Activated T-helper 1 cell treated with anti-CD3 and anti-CD28 coated beads, Interleukin-2, amount 50 U/mL, for 16 hours (primary cell): Measurements from ENCODE around the gene TBC1D2.
A peak's percentile ranks its signal among the peaks of the same experiment; 100 is the strongest.
"Not testable (repeated sequence)": the region's sequence is repeated elsewhere in the genome, so short reads cannot be mapped to it uniquely, and the experiment has no call there.

Experiments used
- DNase-seq, 2 donors: peaks; one replicate each; pipeline ENCODE4 v3.0.0-alpha.2; 2020; ENCODE audit warnings: low read depth in 1 of 2, low spot score in 1 of 2

TBC1D2 gene, protein sequence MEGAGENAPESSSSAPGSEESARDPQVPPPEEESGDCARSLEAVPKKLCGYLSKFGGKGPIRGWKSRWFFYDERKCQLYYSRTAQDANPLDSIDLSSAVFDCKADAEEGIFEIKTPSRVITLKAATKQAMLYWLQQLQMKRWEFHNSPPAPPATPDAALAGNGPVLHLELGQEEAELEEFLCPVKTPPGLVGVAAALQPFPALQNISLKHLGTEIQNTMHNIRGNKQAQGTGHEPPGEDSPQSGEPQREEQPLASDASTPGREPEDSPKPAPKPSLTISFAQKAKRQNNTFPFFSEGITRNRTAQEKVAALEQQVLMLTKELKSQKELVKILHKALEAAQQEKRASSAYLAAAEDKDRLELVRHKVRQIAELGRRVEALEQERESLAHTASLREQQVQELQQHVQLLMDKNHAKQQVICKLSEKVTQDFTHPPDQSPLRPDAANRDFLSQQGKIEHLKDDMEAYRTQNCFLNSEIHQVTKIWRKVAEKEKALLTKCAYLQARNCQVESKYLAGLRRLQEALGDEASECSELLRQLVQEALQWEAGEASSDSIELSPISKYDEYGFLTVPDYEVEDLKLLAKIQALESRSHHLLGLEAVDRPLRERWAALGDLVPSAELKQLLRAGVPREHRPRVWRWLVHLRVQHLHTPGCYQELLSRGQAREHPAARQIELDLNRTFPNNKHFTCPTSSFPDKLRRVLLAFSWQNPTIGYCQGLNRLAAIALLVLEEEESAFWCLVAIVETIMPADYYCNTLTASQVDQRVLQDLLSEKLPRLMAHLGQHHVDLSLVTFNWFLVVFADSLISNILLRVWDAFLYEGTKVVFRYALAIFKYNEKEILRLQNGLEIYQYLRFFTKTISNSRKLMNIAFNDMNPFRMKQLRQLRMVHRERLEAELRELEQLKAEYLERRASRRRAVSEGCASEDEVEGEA

DNA sequence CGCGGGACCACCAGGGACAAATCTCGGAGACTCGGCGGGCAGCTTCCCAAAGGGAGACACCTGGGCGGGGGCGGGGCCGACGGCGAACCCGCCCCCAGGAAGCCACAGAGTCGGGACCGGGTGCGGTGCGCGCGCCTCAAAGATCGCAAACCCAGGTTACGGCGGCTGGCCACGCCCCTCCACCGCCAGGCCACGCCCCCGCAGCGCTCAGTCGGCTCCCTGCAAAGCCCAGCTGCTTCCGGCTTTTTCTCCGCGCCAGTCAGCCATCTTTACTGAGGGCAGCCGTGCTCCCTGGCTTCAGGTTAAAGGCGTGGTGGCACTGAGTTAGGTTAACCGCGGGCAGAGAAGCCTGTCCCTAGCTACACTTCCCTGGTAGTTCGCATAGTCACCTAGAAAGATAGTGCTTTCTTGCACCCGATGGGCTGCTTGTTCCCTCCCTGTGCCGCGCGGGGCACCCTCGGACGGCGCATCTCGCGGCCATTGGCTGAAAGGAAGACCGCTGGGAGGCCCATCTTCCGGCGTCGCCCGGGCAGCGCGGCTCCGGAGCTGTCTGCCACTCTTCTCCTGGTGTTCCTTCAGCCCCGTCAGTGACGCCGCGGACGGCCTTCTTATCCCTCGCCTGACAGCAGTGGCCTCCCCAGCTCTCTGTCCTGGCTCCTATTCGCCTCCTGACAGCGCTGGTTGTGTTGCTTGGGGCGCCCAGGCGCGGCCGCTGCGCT, at the start of gene TBC1D2:
Gene TBC1D2, minus strand, starts transcription at position 72 of the 719 bp plus-strand sequence. CDS start 108 bp downstream, outside the sequence.
- DNase-seq, result peak; percentile 96 to 98

DNA sequence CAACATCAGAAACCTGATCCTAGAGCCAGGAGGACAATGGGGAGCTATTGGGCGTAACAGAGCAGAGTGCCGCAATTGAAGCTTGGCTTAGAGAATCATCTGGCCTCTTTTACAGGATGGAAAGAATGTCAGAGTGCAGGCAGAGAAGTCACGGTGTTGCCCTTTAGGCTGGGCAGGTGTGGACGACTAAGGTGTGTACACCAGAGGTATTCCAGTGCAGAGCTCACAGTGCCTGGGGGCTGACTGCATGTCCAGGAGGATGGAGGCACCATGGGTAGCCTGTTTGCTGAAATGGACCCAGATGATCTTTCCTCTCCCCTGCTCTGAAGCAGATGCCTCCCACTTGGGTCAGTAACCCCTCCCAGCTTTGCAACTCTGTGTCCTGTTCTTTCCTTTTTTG, 48.9 kb upstream of the TBC1D2 start:
- no peak for DNase-seq

DNA sequence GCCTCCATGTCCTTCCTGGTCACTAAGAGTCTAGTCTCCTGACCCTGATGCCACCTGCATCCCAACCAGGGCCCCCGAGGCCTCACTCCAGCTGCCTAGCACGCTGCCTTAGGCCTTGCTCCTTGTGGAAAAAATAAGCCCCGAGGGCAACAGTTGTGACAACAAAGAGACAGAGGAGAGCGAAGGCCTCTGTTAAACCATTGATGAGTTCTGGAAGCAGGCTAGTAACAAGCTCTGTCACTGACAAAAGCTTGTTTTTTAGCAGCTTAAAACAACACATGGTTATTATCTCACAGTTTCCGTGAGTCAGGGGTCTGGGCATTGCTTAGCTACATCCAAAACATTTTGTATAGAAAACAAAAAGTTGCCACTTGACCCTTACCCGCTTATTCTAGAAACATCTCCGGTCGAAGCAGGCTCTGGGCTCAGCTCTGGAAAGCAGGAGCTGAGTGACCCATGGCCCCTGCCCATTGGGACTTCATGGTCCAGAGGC, 48.2 kb upstream of the TBC1D2 start:
- no peak for DNase-seq

DNA sequence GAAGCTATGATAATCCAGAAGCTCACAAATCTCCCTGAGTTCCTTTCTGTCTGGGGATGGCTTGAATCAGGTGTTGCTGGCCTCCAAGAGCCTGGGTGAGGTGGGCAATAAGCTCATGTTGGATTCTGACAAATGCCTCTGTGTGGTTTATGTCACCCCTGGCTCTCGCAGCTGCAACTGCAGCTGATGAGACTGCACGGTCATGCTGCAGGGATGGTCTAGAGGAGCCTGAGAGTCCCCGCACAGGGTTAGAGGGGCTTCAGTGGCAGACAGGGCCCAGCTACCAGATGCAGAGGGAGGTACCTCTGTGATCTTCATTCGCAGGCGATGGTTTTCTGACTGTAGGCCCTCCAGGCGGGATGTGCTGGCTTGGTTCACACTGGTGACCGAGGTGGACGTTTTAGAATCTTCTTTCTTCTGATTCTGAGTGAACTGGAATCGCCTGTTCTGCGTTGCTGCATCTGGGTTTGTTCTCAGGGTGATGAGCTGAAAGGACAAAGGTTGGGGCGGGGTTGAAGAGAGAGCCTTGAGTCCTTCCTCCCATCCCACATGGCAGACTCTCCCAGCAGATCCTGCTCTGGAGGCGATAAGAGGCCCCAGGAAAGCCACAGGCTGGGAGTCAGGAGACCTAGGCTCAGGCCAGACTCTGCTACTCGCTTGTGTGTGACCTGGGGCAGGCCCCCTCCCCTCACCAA, 47.6 kb upstream of the TBC1D2 start:
- no peak for DNase-seq

DNA sequence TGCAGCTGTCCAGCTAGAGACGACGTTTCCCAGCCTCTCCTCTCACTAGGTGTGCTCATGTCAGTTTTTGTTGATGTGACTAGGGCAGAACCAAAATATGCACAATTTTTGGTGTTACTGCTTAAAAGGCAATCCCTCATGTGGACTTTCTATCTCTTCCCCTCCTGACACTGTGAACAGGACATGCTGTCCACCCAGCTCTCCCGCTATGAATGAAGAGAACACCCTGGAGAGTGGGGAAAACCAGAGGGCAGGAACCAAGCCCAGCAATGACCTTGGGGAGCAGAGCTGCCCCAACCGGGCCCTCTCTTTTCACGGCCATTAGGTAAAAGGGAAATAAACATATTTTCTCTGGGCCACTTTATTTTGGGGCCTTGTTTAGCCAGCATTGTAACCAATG, 46.7 kb upstream of the TBC1D2 start:
- DNase-seq, result no peak

DNA sequence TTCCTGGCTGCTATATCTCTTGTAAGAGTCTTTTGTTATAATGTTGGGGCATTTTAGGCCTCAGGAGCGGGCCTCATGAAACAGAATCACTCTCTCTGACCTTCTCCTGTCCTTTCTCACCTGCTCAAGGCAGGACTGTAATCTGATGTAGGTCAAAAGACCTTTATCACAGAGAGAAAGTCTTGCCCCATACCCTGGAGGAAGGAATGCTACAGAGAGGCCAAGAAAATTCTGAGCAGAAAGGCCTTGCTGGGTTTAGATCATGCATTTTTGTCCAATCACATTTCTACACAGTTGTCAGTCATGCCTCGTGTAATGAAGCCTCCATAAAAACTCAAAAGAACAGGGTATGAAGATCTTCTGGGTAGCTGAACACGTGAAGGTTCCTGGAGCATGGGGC, 45.2 kb upstream of the TBC1D2 start:
- DNase-seq, result no peak

DNA sequence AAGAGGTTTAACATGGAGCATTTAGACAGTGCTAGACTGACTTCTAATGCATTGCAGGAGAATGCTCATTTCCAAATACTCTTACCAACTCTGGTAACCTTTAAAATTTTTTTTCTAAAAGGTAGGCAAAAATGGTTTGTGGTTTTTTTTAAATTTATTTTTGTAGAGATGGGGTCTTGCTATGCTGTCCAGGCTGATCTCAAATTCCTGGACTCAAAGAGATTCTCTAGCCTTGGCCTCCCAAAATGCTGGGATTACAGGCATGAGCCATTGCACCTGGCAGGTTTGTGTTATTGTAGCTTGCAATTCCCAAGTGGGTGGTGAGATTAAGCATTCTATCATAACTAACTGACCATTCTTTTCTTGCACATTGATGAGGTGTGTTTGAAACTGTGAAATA, 43.0 kb upstream of the TBC1D2 start:
- DNase-seq, result no peak

DNA sequence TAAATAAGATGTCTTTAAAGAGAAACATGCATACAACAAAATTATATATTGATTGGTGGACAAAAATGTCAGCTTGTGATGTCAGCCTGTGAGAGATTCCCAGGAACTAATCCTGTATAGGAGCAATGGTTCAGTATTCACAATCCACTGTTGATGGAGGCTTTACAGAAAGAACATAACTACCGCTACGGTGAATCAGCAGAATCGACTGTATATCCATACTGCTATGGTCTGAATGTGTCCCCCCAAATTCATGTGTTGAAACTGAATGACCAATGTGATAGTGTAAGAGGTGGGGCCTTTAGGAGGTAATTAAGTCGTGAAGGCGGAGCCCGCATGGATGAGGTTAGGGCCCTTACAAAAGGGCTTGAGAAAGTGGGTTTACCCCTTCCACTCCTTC, 40.4 kb upstream of the TBC1D2 start:
- no peak for DNase-seq

DNA sequence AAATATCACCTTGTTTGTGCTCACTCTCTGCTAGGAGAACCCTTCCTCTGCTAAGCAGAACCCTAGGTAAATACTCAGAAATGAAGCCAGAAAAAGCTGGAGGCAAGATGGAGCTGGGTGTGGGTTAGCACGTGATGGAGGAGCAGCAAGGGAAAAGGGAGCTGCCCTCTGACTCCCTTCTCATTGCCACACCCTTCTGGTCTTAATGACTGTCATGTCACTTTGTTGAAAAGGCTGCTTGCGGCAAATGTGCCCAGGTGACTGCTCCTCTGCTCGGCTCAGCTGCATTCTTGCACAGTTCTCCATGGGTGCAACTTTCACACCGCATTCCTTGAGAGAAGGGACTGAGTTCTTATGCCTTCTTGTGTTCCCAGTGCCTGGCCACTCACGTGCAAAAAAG, 36.4 kb upstream of the TBC1D2 start:
- DNase-seq, result no peak

DNA sequence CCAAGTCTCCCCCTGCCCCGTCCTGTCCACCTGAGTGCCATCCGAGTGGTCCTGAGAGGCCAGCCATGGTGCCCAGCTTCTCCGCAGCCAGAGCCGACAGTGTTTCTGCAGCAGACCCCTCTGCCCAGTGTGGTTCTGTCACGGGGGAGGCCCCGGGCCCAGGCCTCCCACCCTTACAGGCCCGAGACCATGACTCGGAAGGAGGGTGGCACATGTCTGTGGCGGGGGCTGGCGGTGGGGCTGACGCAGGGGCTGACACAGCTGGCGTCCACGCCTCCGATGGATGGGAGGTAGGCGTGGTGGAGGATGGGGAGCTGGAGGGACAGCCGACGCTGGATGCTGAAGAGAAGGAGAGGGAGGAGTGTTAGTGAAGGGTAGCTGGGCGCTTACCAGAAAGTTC, 35.0 kb upstream of the TBC1D2 start:
- DNase-seq, result no peak

DNA sequence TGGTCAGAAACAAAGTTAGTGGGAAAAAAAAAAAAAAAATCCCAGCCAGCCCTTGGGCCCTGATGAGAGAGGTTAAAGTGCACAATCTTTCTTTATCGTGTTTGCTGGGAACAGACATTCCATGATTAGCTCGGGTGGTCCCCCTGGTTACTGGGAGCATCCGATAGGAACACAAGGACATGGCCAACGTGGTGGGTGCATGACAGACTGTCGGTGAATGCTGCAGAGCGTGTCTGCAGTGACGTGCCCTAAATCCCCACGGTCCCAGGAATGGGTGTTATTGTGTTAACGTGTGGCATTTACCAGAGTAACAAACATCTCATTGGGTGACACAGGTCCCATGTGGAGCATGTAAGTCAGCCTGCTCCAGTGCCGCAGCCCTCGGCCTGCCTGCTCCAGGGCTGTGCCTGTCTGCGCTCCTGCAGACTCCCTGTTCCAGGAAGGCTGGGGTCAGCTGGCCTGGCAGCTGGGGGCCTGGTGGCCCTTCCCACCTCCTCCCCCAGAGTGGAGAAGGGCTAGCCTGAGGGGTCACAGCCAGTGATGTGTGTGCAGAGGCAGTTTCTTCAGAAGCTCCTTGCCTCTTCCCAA, 34.3 kb upstream of the TBC1D2 start:
- no peak for DNase-seq

DNA sequence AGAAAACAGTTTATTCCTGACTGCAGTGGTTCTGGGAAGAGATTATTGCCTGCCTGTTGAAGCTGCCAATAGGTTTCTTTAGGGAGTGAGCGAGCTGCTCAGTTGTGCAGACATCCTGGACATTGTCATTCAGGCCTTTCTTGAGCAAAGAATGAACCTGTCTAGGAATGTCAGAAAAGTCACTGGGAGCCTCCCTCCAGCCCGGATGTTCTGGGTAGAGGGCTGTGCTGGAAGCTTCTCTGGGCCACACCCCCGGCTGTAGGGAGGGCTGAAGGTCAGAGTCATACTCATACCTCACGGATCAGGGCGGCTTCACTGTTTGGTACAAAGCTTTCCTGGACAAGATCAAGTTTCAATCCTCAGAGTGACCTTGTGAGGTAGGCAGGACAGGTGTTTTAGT, 33.4 kb upstream of the TBC1D2 start:
- DNase-seq, result no peak

DNA sequence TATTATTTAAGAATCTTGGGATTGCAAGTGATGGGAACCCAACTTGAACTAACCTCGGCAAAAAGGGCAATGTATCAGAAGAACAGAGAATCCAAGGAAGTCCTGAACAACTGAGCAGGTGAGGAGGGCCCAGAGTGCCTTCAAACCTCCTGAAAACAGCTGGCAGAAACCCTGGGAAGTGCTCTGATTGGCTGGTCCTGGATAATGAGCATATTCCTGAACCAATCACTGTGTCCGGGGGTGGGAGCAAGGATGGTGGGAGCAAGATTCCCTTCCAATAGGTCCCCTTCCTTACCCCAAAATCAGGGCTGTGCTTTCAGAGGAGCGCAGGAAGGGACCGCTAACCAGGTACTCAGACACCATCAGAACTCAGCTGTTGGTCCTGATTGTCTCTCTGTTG, 31.9 kb upstream of the TBC1D2 start:
- DNase-seq, result no peak

DNA sequence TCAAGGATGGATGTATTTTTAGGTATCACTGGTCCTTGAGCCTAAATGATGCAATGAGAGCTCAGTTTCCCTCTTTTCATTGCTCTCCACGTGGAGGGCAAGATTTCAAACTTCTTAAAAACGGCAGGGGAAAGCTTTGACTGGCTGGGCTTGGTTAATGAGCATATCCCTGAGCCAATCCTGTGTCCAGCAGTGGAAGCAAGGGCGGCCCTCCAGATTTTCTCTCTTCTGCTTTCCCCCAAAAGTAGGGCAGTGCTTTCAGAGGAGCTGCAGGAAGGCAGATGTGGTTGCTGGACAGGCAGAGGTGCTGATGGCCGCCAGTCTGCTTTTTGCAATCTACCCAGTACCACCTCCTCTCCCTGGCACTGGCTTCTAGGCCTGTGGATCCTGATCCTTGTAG, 30.0 kb upstream of the TBC1D2 start:
- DNase-seq, result no peak

DNA sequence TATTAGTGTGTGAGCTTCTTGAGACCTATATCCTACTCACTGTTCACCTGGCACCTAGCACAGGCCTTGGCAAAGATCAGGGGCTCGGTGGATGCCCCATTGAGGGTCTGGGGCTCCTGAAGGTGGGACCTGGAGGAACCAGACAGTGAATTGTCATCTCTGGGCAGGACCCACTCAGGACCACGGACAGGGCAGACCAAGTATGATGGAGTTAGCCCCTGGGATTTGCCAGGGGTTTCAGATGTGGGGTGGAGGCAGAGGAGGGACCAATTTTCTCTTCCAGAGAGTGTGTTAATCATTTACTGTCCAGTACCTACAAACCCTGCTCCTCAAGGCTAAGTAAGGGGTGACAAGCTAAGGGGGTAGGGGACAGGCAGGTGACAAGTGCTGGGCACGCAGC, 29.3 kb upstream of the TBC1D2 start:
- DNase-seq, result no peak

DNA sequence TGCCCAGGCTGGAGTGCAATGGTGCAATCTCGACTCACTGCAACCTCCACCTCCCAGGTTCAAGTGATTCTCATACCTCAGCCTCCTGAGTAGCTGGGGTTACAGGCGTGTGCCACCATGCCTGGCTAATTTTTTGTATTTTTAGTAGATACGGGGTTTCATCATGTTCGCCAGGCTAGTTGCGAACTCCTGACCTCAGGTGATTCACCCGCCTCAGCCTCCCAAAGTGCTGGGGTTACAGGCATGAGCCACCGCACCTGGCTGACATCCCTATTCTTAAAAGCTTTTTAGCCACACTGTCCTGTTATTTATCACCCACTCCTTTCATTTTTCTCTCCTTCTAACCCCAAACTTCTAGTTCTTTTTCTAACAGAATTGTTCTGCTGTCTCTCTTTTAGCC, 27.7 kb upstream of the TBC1D2 start:
- not testable (repeated sequence) for DNase-seq

DNA sequence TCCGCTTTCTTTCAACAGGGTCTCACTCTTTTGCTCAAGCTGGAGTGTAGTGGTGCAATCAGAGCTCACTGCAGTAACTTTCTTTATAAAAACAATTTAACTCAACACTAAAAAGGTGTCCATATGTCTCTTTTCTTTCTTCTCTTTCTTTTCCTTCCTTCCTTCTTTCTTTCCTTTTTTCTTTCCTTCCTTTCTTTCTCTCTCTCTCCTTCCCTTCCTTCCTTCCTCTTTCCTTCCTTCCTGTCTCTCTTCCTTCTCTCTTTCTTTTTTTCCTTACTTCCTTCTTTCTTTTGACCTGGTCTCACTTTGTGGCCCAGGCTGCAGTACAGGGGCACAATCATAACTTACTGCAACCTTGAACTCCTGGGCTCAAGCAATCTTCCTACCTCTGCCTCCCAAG, 25.8 kb upstream of the TBC1D2 start:
- no peak for DNase-seq

DNA sequence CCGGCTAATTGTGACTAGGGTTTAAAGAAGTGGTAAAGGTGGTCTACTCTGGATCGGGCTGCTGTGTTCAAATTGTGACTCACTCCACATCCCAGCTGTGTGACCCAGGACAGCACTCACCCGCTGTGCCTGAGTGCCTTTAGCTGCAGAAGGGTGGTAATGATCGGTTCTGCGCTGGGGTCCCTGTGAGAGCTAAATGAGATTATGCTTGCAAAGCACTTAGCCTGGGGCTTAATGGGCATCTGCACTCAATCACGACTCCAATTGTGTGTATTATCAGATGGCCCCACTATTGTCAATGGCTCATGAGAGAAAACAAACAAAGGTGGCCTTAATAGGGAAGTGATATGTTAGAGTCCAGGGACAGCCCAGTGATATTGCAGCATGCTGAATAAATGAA, 25.1 kb upstream of the TBC1D2 start:
- no peak for DNase-seq

DNA sequence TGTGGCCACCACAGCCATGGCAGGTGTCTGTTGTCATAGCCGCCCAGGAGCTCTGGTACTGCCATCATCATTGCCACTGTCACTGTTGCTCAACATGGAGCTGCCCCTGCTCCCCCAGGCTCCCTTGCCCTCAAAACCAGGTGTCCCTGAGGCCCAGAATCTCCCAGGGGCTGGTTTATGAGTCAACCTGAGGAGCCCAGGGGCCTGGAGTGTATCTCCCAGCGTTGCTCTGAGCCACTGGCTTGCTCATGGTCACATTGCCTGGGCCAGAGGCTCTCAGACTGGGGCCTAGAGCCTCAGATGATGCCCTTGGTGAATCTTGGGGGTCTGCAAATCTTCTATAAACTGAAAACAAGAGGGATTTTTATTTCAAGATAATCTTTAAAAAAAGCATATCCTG, 24.7 kb upstream of the TBC1D2 start:
- DNase-seq, result no peak

DNA sequence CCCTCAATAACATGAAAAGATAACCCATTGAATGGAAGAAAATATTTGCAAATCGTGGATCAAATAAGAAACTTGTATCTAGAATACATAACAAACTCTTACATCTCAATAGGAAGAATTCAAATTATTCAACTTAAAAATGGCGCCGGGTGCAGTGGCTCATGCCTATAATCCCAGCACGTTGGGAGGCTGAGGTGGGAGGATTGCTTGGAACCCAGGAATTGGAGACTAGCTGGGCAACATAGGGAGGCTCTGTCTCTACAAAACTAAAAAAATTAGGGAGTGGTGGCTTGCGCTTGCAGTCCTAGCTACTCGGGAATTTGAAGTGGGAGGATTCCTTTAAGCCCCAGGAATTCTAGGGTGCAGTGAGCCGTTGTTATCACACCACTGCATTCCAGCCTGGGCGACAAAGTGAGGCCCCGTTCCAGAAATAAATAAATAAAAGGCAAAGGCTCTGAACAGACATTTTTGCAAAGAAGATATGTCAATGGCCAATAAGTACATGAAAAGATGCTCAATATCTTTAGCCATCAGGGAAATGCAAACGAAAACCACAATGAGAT, 21.5 kb upstream of the TBC1D2 start:
- DNase-seq, result no peak
